ENCODE results near the gene TTC39C. TPM values are rescaled to one million over a fixed set of nuclear protein-coding genes. Genes with fewer than 3 reads are reported as not detected.
A peak's percentile ranks its signal among the peaks of the same experiment; 100 is the strongest.

Gene TTC39C
- total RNA-seq, 1 donor from 2014 or later, result 14.3 TPM

DNA sequence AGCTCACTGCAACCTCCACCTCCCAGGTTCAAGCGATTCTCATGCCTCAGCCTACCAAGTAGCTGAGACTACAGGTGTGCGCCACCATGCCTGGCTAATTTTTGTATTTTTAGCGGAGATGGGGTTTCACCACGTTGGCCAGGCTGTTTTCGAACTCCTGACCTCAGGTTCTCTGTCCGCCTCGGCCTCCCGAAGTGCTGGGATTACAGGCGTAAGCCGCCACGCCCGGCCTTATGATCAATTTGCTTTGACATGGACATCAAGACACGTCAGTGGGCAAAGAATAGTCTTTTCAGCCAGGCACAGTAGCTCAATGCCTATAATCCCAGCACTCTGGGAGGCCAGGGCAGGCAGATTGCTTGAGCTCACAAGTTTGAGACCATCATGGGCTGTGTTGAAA is 76.3 kb downstream of the TTC39C start:
- peaks cover 53% of the 10 kb centered on the region for H3K36me3 Mint-ChIP-seq (ENCODE audit: low read depth)
- H3K4me1 Mint-ChIP-seq (ENCODE audit: low read depth), result peaks cover 14% of the 10 kb centered on the region
- intact Hi-C loops (cut with micrococcal nuclease), result no loop called here
- H3K27me3 Mint-ChIP-seq (ENCODE audit: low read depth), result no peaks in the 10 kb centered on the region
- no peaks in the 10 kb centered on the region for H3K9me3 Mint-ChIP-seq
- H3K27ac Mint-ChIP-seq, result no peak overlapping the region
- no peak for DNase-seq (ENCODE audit: low spot score)
- no peak overlapping the region for H3K4me3 Mint-ChIP-seq (ENCODE audit: low read depth)

DNA sequence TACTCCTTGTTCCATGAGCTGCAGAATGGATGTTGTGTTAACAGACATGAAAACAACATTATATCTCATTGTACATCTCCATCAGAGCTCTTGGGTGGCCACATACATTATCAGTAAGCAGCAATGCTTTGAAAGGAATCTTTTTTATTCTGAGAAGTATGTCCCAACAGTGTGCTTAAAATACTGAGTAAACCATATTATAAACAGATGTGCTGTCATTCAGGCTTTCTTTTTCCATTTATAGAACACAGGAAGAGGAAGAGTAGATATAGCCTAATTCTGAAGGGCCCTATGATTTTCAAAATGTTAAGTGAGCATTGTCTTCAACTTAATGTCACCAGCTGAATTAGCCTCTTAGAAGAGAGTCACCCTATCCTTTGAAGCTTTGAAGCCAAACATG is 80.0 kb downstream of the TTC39C start:
- Mint-ChIP-seq H3K27me3 (ENCODE audit: low read depth) (no peaks in the 10 kb centered on the region), H3K4me1 (ENCODE audit: low read depth) (peaks cover 10% of the 10 kb centered on the region), H3K4me3 (ENCODE audit: low read depth) (no peak overlapping the region), H3K36me3 (ENCODE audit: low read depth) (peaks cover 43% of the 10 kb centered on the region), H3K27ac (no peak overlapping the region), H3K9me3 (no peaks in the 10 kb centered on the region)
- intact Hi-C loops (cut with micrococcal nuclease), result no loop called here
- no peak for DNase-seq (ENCODE audit: low spot score)

DNA sequence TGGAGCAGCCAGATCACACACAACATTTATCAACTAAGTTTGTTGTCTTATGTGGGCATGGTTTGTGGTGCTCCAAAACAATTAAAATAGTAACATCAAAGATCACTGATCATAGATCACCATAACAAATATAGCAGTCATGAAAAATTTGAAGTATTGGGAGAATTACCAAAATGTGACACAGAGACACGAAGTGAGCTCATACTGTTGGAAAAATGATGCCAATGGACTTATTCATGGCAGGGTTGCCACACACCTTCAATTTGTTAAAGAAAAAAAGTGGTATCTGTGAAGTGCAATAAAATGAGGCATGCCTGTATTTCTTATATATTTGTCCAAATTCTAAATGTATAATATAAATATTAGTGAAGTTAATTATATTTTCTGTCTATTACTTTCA is 81.4 kb downstream of the TTC39C start:
- H3K4me1 Mint-ChIP-seq (ENCODE audit: low read depth), result peaks cover 10% of the 10 kb centered on the region
- H3K9me3 Mint-ChIP-seq, result no peaks in the 10 kb centered on the region
- H3K27ac Mint-ChIP-seq, result no peak overlapping the region
- H3K36me3 Mint-ChIP-seq (ENCODE audit: low read depth), result peaks cover 46% of the 10 kb centered on the region
- no peak overlapping the region for H3K4me3 Mint-ChIP-seq (ENCODE audit: low read depth)
- intact Hi-C loops (cut with micrococcal nuclease), result no loop called here
- H3K27me3 Mint-ChIP-seq (ENCODE audit: low read depth), result no peaks in the 10 kb centered on the region
- no peak for DNase-seq (ENCODE audit: low spot score)

GRCh38 chr18:24103320-24104021 is 88.9 kb downstream of the TTC39C start:
- H3K27ac Mint-ChIP-seq, result no peak overlapping the region
- peaks cover 12% of the 10 kb centered on the region for H3K36me3 Mint-ChIP-seq (ENCODE audit: low read depth)
- H3K9me3 Mint-ChIP-seq, result no peaks in the 10 kb centered on the region
- H3K4me3 Mint-ChIP-seq (ENCODE audit: low read depth), result no peak overlapping the region
- H3K27me3 Mint-ChIP-seq (ENCODE audit: low read depth), result no peaks in the 10 kb centered on the region
- intact Hi-C loops (cut with micrococcal nuclease), result no loop called here
- no peak for DNase-seq (ENCODE audit: low spot score)
- no peaks in the 10 kb centered on the region for H3K4me1 Mint-ChIP-seq (ENCODE audit: low read depth)

GRCh38 chr18:24104486-24104885 is 89.9 kb downstream of the TTC39C start:
- no peaks in the 10 kb centered on the region for H3K27me3 Mint-ChIP-seq (ENCODE audit: low read depth)
- H3K4me1 Mint-ChIP-seq (ENCODE audit: low read depth), result no peaks in the 10 kb centered on the region
- intact Hi-C loops (cut with micrococcal nuclease), result no loop called here
- H3K27ac Mint-ChIP-seq, result peak overlapping the region; percentile 42
- H3K9me3 Mint-ChIP-seq, result no peaks in the 10 kb centered on the region
- H3K36me3 Mint-ChIP-seq (ENCODE audit: low read depth), result peaks cover 12% of the 10 kb centered on the region
- H3K4me3 Mint-ChIP-seq (ENCODE audit: low read depth), result no peak overlapping the region
- DNase-seq (ENCODE audit: low spot score), result no peak

DNA sequence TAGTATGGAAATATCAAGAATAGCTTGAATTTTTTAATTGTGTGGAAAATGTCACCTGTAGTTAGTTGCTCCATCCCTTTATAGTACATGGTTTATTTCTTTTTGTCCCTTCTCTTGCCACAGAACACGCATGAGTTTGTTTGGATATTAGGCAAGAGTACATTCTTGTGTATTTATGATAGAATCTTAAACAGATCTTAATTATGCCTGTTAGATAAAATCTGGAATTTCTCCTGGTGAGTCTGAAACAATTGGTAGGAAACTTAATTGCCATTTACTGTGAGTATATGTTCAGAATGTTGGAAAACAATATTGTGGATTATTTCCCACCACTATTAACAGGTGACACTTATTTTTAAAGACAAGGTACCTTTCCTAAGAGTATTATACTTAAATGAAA is 94.1 kb downstream of the TTC39C start:
- no peak overlapping the region for H3K27ac Mint-ChIP-seq
- no peaks in the 10 kb centered on the region for H3K9me3 Mint-ChIP-seq
- H3K4me3 Mint-ChIP-seq (ENCODE audit: low read depth), result no peak overlapping the region
- intact Hi-C loops (cut with micrococcal nuclease), result no loop called here
- no peak for DNase-seq (ENCODE audit: low spot score)
- H3K4me1 Mint-ChIP-seq (ENCODE audit: low read depth), result no peaks in the 10 kb centered on the region
- H3K36me3 Mint-ChIP-seq (ENCODE audit: low read depth), result peaks cover 2% of the 10 kb centered on the region
- H3K27me3 Mint-ChIP-seq (ENCODE audit: low read depth), result no peaks in the 10 kb centered on the region

DNA sequence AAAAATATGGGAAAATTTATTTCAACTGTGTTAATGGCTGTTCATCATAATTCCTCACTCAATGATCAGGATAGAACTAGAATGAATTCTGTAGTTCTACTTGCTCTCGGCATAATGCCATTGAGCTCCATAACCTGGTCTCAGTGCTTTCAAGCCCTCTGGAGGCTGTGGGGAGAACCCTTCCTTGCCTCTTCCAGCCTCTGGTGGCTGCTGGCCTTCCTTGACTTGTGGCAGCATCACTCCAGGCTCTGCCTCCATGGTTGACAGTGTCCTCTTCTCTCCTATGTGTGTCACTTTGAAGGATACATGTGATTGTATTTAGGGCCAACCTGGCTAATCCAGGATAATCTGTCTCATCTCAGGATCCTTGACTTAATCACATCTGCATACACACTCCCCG is 97.4 kb downstream of the TTC39C start:
- Mint-ChIP-seq H3K36me3 (ENCODE audit: low read depth) (peaks cover 28% of the 10 kb centered on the region), H3K9me3 (no peaks in the 10 kb centered on the region), H3K4me3 (ENCODE audit: low read depth) (no peak overlapping the region), H3K27me3 (ENCODE audit: low read depth) (no peaks in the 10 kb centered on the region), H3K4me1 (ENCODE audit: low read depth) (peaks cover 14% of the 10 kb centered on the region), H3K27ac (no peak overlapping the region)
- intact Hi-C loops (cut with micrococcal nuclease), result loop anchor here (10.0 kb wide), 1 partner anchor 147 kb away; no protein-coding TSS in a partner anchor
- DNase-seq (ENCODE audit: low spot score), result no peak

GRCh38 chr18:24112464-24112863 is 97.9 kb downstream of the TTC39C start:
- DNase-seq (ENCODE audit: low spot score), result no peak
- H3K4me1 Mint-ChIP-seq (ENCODE audit: low read depth), result peaks cover 14% of the 10 kb centered on the region
- intact Hi-C loops (cut with micrococcal nuclease), result loop anchor here (10.0 kb wide), 1 partner anchor 148 kb away; no protein-coding TSS in a partner anchor
- no peak overlapping the region for H3K27ac Mint-ChIP-seq
- no peak overlapping the region for H3K4me3 Mint-ChIP-seq (ENCODE audit: low read depth)
- H3K9me3 Mint-ChIP-seq, result no peaks in the 10 kb centered on the region
- H3K27me3 Mint-ChIP-seq (ENCODE audit: low read depth), result no peaks in the 10 kb centered on the region
- peaks cover 31% of the 10 kb centered on the region for H3K36me3 Mint-ChIP-seq (ENCODE audit: low read depth)

GRCh38 chr18:24112874-24113615 is 98.5 kb downstream of the TTC39C start:
- DNase-seq (ENCODE audit: low spot score), result no peak
- peaks cover 36% of the 10 kb centered on the region for H3K36me3 Mint-ChIP-seq (ENCODE audit: low read depth)
- intact Hi-C loops (cut with micrococcal nuclease), result loop anchor here (10.0 kb wide), 1 partner anchor 148 kb away; no protein-coding TSS in a partner anchor
- H3K27ac Mint-ChIP-seq, result no peak overlapping the region
- H3K4me3 Mint-ChIP-seq (ENCODE audit: low read depth), result no peak overlapping the region
- H3K9me3 Mint-ChIP-seq, result no peaks in the 10 kb centered on the region
- no peaks in the 10 kb centered on the region for H3K27me3 Mint-ChIP-seq (ENCODE audit: low read depth)
- H3K4me1 Mint-ChIP-seq (ENCODE audit: low read depth), result peaks cover 14% of the 10 kb centered on the region

GRCh38 chr18:24114924-24115549 is 100.5 kb downstream of the TTC39C start:
- peaks cover 14% of the 10 kb centered on the region for H3K4me1 Mint-ChIP-seq (ENCODE audit: low read depth)
- H3K4me3 Mint-ChIP-seq (ENCODE audit: low read depth), result no peak overlapping the region
- peaks cover 53% of the 10 kb centered on the region for H3K36me3 Mint-ChIP-seq (ENCODE audit: low read depth)
- no peak for DNase-seq (ENCODE audit: low spot score)
- H3K27ac Mint-ChIP-seq, result no peak overlapping the region
- H3K9me3 Mint-ChIP-seq, result no peaks in the 10 kb centered on the region
- intact Hi-C loops (cut with micrococcal nuclease), result loop anchor here (5.0 to 10.0 kb wide), 5 partner anchors 33 to 303 kb away; no protein-coding TSS in a partner anchor
- no peaks in the 10 kb centered on the region for H3K27me3 Mint-ChIP-seq (ENCODE audit: low read depth)

DNA sequence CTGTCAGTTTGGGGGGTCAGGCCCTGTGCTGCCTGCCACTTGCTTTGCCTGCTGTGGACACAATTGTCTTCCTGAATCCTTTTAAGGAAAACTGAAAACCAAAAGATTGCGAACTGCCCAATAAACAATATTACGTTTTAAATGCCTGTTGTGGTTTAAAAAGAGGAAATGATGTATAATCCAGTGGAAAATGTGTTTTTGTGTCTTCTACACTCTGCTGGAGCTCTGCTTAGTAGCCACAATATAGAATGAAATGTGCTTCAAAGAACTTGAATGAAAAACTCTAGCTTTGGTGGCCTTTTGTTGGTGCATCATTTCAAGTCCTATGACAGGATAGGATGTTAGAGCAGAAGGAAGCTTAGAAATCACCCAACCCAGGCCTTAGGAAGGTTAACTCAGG is 101.1 kb downstream of the TTC39C start:
- H3K36me3 Mint-ChIP-seq (ENCODE audit: low read depth), result peaks cover 56% of the 10 kb centered on the region
- peaks cover 14% of the 10 kb centered on the region for H3K4me1 Mint-ChIP-seq (ENCODE audit: low read depth)
- no peaks in the 10 kb centered on the region for H3K9me3 Mint-ChIP-seq
- no peak for DNase-seq (ENCODE audit: low spot score)
- no peak overlapping the region for H3K27ac Mint-ChIP-seq
- no peaks in the 10 kb centered on the region for H3K27me3 Mint-ChIP-seq (ENCODE audit: low read depth)
- intact Hi-C loops (cut with micrococcal nuclease), result loop anchor here (5.0 to 10.0 kb wide), 5 partner anchors 33 to 303 kb away; no protein-coding TSS in a partner anchor
- no peak overlapping the region for H3K4me3 Mint-ChIP-seq (ENCODE audit: low read depth)

GRCh38 chr18:24118750-24119577 is 104.4 kb downstream of the TTC39C start:
- no peak overlapping the region for H3K27ac Mint-ChIP-seq
- no peaks in the 10 kb centered on the region for H3K27me3 Mint-ChIP-seq (ENCODE audit: low read depth)
- no peak overlapping the region for H3K4me3 Mint-ChIP-seq (ENCODE audit: low read depth)
- DNase-seq (ENCODE audit: low spot score), result peak; percentile 62
- H3K9me3 Mint-ChIP-seq, result no peaks in the 10 kb centered on the region
- intact Hi-C loops (cut with micrococcal nuclease), result loop anchor here (1.0 to 10.0 kb wide), 8 partner anchors 37 to 497 kb away; partner anchors contain the start of gene TTC39C
- peaks cover 14% of the 10 kb centered on the region for H3K4me1 Mint-ChIP-seq (ENCODE audit: low read depth)
- H3K36me3 Mint-ChIP-seq (ENCODE audit: low read depth), result peaks cover 66% of the 10 kb centered on the region

All from activated T-helper 2 cell treated with anti-CD3 and anti-CD28 coated beads, Interferon-gamma antibody, Interleukin-2, Interleukin-4, amounts not matched to agents 10 μg/mL and 5 μg/mL and 100 μg/mL, durations not matched to agents 14 hours and 24 hours and 36 hours (primary cell).